Activated naive CD4-positive, alpha-beta T cell treated with anti-CD3 and anti-CD28 coated beads, Interleukin-2, amount 50 U/mL, for 24 hours (primary cell): ENCODE data around the gene FAM72C.
"Not testable (repeated sequence)": the region's sequence is repeated elsewhere in the genome, so short reads cannot be mapped to it uniquely, and the experiment has no call there.

Experiments used
- H3K27ac Mint-ChIP-seq: one replicate; pipeline ENCODE4 v1.8.0; 2021; ENCODE audit warnings: mild to moderate bottlenecking, mixed read lengths
- H3K27me3 Mint-ChIP-seq: one replicate; pipeline ENCODE4 v1.8.0; 2021; ENCODE audit warnings: mixed read lengths
- H3K36me3 Mint-ChIP-seq: one replicate; pipeline ENCODE4 v1.8.0; 2021; ENCODE audit warnings: mixed read lengths
- H3K4me1 Mint-ChIP-seq: one replicate; pipeline ENCODE4 v1.8.0; 2021; ENCODE audit warnings: mixed read lengths
- H3K4me3 Mint-ChIP-seq: one replicate; pipeline ENCODE4 v1.8.0; 2021; ENCODE audit warnings: mild to moderate bottlenecking, mixed read lengths
- H3K9me3 Mint-ChIP-seq: one replicate; pipeline ENCODE4 v1.8.0; 2021; ENCODE audit warnings: mixed read lengths

The FAM72C gene

DNA sequence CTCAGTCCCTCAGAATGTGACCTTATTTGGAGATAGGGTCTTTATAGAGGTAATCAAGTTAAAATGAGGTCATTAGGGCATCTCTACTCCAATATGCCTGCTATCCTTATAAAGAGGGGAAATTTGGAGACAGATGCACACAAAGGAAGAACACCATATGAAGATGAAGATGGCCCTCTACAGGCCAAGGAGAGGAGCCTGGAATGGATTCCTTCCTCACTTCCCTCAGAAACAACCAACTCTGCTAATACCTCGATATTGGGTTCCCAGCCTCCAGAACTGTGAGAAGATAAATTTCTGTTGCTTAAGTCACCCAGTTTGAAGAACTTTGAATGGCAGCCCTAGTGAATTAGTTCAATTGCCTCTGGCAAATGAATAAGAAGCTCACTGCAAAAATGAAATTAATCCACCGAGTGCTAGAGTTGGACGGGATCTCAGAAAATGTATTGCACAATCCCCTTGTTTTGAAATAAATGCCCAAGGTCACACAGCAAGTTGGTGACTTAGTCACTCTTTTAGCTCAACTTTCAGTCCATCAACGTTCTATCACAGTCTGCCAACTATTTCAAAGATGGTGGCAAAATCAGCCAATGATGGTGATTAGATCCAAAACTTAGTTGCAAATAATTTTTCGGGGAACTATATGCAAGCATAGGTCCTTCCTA is 27.1 kb downstream of the FAM72C start:
- H3K9me3 Mint-ChIP-seq, H3K4me3 Mint-ChIP-seq, H3K27ac Mint-ChIP-seq, H3K36me3 Mint-ChIP-seq, H3K4me1 Mint-ChIP-seq, H3K27me3 Mint-ChIP-seq: not testable (repeated sequence)

DNA sequence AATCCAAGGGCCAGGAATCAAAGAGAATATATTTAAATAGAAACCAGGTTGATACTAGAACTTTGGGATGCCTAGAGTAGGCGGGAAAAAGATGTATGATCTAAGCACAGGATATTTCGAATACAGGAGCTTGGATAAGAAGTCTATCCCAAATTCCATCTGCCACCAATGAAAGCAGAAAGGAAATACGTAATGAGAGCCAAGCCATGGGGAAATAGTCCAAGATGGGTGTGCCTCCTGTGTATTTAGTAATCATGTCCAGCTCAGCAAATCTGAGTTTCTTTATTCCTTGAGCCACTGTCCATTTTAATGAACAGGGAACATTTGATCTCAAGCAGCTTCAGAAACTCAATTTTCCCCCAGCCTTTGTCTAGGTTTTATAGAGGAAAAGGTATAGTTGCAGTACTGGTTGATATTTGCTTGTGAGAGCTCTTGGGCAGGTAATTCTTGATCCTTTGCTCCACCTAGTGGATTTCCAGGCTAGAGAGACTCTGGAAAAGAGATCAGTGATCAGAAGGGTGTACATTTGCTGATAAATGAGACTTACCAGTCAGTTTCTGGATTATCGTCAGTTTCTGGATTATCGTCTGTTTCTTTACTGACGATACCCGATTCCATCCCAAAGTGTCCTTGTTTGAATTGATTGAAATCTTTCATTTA is 28.3 kb downstream of the FAM72C start:
- H3K4me3 Mint-ChIP-seq, H3K9me3 Mint-ChIP-seq, H3K27me3 Mint-ChIP-seq, H3K27ac Mint-ChIP-seq, H3K4me1 Mint-ChIP-seq, H3K36me3 Mint-ChIP-seq: not testable (repeated sequence)

DNA sequence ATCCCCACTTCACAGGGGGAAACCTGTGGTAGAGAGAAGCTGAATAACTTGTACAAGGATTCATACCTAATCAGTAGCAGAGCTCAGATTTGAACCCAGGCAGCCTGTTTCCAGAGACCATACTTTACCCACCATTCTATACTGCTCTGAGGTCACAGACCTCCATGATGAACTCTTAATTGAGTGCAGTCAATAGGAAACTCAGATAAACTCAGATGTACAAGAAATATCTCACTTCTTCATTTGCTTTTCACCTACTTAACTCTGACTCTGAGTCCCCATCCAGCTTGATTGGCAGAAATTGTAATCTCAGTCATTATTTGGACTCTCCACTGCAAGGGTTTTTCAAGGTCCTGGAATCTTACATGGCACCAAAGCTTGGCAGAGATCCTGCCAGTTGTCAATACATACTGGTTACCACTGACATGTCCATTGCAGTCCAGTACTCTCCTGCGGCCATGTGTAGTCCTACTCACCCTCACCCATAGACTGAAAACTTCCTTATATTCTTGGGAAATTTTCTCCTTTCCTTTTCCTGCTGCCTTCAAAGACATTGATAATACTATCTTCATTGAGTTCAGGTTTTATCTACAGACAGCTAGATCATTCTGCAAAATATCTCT is 29.4 kb downstream of the FAM72C start:
- not testable (repeated sequence) for H3K27ac Mint-ChIP-seq, H3K27me3 Mint-ChIP-seq, H3K4me3 Mint-ChIP-seq, H3K36me3 Mint-ChIP-seq, H3K4me1 Mint-ChIP-seq, H3K9me3 Mint-ChIP-seq

- not testable (repeated sequence) for H3K27me3 Mint-ChIP-seq, H3K36me3 Mint-ChIP-seq, H3K27ac Mint-ChIP-seq, H3K4me3 Mint-ChIP-seq, H3K4me1 Mint-ChIP-seq, H3K9me3 Mint-ChIP-seq
These were observed 32.1 kb downstream of the FAM72C start for GRCh38 chr1:143939666-143940065.

- not testable (repeated sequence) for H3K27me3 Mint-ChIP-seq, H3K4me3 Mint-ChIP-seq, H3K4me1 Mint-ChIP-seq, H3K27ac Mint-ChIP-seq, H3K9me3 Mint-ChIP-seq, H3K36me3 Mint-ChIP-seq
These were observed 32.9 kb downstream of the FAM72C start for GRCh38 chr1:143938922-143939321.

- H3K27me3 Mint-ChIP-seq, H3K9me3 Mint-ChIP-seq, H3K27ac Mint-ChIP-seq, H3K36me3 Mint-ChIP-seq, H3K4me3 Mint-ChIP-seq, H3K4me1 Mint-ChIP-seq: not testable (repeated sequence)
These were observed 35.2 kb downstream of the FAM72C start for GRCh38 chr1:143936457-143937115.

DNA sequence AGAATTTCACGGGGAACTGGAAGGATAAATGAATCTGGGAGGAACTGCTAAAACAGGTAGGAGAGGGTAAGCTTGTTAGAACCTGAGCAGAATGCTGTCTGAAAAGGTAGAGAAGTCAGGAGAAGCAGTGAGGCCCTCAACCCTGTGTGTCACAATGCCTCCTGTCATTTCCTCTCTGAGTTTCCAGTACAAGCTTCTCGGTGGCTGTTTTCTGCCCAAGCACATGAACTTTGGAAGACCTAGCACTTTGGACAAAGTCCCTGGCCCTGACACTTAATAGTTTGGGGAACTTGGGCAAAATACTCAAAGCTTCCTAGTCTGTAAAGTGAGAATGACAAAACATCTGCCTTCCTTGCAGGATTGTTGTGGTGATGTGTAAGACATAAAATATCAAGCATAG is 52.7 kb downstream of the FAM72C start:
- H3K36me3 Mint-ChIP-seq, H3K4me3 Mint-ChIP-seq, H3K27ac Mint-ChIP-seq, H3K27me3 Mint-ChIP-seq, H3K4me1 Mint-ChIP-seq, H3K9me3 Mint-ChIP-seq: not testable (repeated sequence)

DNA sequence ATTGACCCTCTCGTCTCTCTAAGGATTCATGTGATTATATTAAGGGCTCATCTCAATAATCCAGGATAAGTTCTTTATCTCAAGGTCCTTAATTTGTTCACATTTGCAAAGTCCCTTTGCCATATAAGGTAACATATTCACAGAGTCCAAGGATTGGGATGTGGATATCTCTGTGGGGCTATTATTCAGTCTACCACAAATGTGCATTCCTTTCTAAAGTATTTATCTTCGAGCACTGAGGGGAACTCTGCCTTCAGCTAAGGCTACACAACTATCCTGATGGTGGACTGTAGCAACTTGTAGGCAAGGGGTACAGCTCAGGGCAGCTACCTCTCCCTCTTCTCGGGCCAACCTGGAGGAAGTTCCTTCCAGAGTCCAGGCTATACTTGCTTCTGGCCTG is 53.2 kb downstream of the FAM72C start:
- H3K9me3 Mint-ChIP-seq = not testable (repeated sequence)

DNA sequence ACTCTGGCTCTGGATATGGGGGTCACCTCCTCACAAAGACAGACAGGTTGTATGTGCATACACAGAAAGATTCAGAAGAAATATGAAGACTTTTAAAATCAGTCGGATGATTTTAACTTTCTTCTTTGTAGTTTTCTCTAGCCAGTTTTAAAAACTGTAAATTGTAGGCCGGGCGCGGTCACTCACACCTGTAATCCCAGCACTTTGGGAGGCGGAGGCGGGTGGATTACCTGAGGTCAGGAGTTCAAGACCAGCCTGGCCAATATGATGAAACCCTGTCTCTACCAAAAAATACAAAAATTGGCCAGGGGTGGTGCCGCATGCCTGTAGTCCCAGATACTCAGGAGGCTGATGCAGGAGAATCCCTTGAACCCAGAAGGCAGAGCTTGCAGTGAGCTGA is 58.1 kb downstream of the FAM72C start:
- H3K27ac Mint-ChIP-seq, H3K36me3 Mint-ChIP-seq, H3K4me1 Mint-ChIP-seq, H3K4me3 Mint-ChIP-seq, H3K27me3 Mint-ChIP-seq, H3K9me3 Mint-ChIP-seq: not testable (repeated sequence)

More for the DNA sequence above, 53.2 kb downstream of the FAM72C start:
- not testable (repeated sequence) for H3K4me3 Mint-ChIP-seq, H3K4me1 Mint-ChIP-seq, H3K27me3 Mint-ChIP-seq, H3K27ac Mint-ChIP-seq, H3K36me3 Mint-ChIP-seq
